ENCODE data around the gene RAB12. TPM values are rescaled to one million over a fixed set of nuclear protein-coding genes. Genes with fewer than 3 reads are reported as not detected.

The RAB12 gene
- total RNA-seq, 1 experiment from 2014 or later: 51.3 TPM

DNA sequence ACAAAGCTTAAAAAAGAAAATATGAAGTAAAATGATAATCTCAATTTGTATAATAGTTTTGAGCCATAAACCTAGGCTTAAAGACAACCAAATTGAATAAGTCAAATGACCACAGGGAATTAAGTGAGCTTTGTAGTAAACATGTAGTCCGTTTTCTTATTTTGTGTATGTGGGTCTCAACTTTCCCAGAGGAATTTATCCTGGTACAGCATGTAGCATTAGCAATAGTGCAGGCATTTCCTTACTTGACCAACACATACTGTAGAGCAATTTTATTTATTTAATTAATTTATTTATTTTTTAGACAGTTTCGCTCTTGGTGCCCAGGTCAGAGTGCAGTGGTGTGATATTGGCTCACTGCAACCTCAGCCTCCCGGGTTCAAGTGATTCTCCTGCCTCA, 58.6 kb downstream of the RAB12 start:
- Mint-ChIP-seq H3K27ac (no peak overlapping the region; a peak in 1 of 7 replicates), H3K4me1 (peaks cover 18 to 25% of the 10 kb centered on the region in 2 experiments), H3K36me3 (ENCODE audit: insufficient read depth in 1 of 3, low read depth in 3 of 3) (peaks cover 0 to 2% (median 0%) of the 10 kb centered on the region in 3 experiments; a peak in 2 of 7 replicates), H3K9me3 (no peaks in the 10 kb centered on the region; a peak in 1 of 5 replicates), H3K4me3 (no peak overlapping the region), H3K27me3 (ENCODE audit: low read depth) (no peaks in the 10 kb centered on the region)
- Histone ChIP-seq H4K20me1 (ENCODE audit: control insufficient read depth, insufficient read depth, insufficient read length) (no peaks in the 10 kb centered on the region), H3K9me3 (ENCODE audit: control insufficient read depth, low read depth, low read length) (no peaks in the 10 kb centered on the region), H3K18ac (ENCODE audit: insufficient read length, low read depth, low read length) (no peak overlapping the region), H3T11ph (ENCODE audit: low read length) (no peak overlapping the region), H3K27me3 (ENCODE audit: insufficient read depth, low read length) (no peaks in the 10 kb centered on the region), H3K23me2 (ENCODE audit: insufficient read length, low read depth, low read length, poor library complexity, severe bottlenecking) (no peaks in the 10 kb centered on the region), H2BK5ac (ENCODE audit: insufficient read length, low read length) (no peak overlapping the region), H2AK5ac (ENCODE audit: insufficient read length, low read length) (no peak overlapping the region), H3K14ac (ENCODE audit: insufficient read depth, low read length) (no peak overlapping the region), H2BK12ac (ENCODE audit: insufficient read length, low read depth, low read length) (no peak overlapping the region), H3K4ac (ENCODE audit: low read depth, low read length) (no peak overlapping the region), H4K8ac (replicated peaks; ENCODE audit: insufficient read length, low read depth, low read length) (no peak overlapping the region), H2AFZ (ENCODE audit: low read length) (no peak overlapping the region), H4K91ac (ENCODE audit: insufficient read length, low read depth, low read length) (no peak overlapping the region), H3K79me1 (ENCODE audit: insufficient read depth, low read depth, low read length, poor library complexity, severe bottlenecking) (no peaks in the 10 kb centered on the region), H4K5ac (ENCODE audit: insufficient read length, low read depth, low read length) (no peak overlapping the region), H2BK15ac (ENCODE audit: low read depth, low read length) (no peak overlapping the region), H3K56ac (ENCODE audit: insufficient read length, low read depth, low read length) (no peak overlapping the region), H2BK20ac (ENCODE audit: low read depth, low read length, poor library complexity, severe bottlenecking) (no peak overlapping the region), H3K4me2 (ENCODE audit: insufficient read depth, insufficient read length, low read length) (no peak overlapping the region), H2BK120ac (ENCODE audit: low read depth, low read length, poor library complexity, severe bottlenecking) (no peak overlapping the region), H3K4me1 (ENCODE audit: insufficient read depth, low read length) (peaks cover under 1% of the 10 kb centered on the region; the same call in 1 of the 2 replicates), H3K9ac (ENCODE audit: extremely low read depth, insufficient read length, low read length) (no peak overlapping the region), H3K23ac (ENCODE audit: insufficient read length, low read depth, low read length) (no peak overlapping the region), H3K27ac (ENCODE audit: insufficient read length, low read depth, low read length) (no peak overlapping the region), H3K79me2 (ENCODE audit: insufficient read depth, low read length) (no peaks in the 10 kb centered on the region)
- DNase-seq: no peak
- no peak for TF ChIP-seq CTCF (conservative IDR thresholded peaks at IDR 0.05)
- no CpG with 5 or more reads among the region's 3 CpGs for WGBS (ENCODE audit: extremely low coverage, insufficient read length, low lambda C conversion rate)
